B cell (primary cell): ENCODE data around the gene MAPT.

ENCODE experiments used
- EZH2 ChIP-seq: IDR thresholded peaks from 2 replicates; pipeline ENCODE4 v1.6.1; 2012; ENCODE audit warnings: borderline replicate concordance, low read depth, mild to moderate bottlenecking, moderate library complexity, low read length; ENCODE audit not compliant: insufficient read depth, poor library complexity, severe bottlenecking
- TF ChIP-seq, protein P1 (sequence below): fragments of 200-600 bp; IDR thresholded peaks from one replicate; pipeline ENCODE4 v1.8.0; 2022; ENCODE audit warnings: antibody characterized with exemption, mild to moderate bottlenecking

DNA sequence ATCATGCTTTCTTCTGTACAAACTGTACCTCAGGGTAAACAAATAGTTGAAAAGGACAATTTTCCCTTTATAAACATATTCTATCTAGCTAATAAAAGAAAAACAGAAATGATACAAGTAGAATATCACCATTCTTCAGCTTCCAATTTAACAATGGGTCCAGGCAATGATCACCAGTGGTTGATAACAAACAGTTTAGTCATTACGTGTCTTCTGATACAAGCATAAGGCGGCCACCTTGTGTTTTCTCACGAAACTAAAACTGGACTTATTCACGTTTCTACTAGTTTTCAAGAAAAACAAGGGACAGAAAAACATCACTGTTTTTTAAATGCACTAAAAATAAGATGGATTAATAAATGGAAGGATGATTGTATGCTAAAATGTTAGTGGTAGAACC lies 163.0 kb downstream of the MAPT start:
- TF ChIP-seq, protein P1, sequence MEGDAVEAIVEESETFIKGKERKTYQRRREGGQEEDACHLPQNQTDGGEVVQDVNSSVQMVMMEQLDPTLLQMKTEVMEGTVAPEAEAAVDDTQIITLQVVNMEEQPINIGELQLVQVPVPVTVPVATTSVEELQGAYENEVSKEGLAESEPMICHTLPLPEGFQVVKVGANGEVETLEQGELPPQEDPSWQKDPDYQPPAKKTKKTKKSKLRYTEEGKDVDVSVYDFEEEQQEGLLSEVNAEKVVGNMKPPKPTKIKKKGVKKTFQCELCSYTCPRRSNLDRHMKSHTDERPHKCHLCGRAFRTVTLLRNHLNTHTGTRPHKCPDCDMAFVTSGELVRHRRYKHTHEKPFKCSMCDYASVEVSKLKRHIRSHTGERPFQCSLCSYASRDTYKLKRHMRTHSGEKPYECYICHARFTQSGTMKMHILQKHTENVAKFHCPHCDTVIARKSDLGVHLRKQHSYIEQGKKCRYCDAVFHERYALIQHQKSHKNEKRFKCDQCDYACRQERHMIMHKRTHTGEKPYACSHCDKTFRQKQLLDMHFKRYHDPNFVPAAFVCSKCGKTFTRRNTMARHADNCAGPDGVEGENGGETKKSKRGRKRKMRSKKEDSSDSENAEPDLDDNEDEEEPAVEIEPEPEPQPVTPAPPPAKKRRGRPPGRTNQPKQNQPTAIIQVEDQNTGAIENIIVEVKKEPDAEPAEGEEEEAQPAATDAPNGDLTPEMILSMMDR = no peak
- TF ChIP-seq EZH2 = no peak
